Measurements from ENCODE around the gene KIRREL3. TPM values are rescaled to one million over a fixed set of nuclear protein-coding genes. Genes with fewer than 3 reads are reported as not detected.

KIRREL3 gene
- polyA plus RNA-seq, 2 of the 4 experiments (the other 2 are of a cell fraction), result 3.0 to 11.0 TPM

- no peaks in the 10 kb centered on the region for H3K9me3 ChIP-seq
- CTCF ChIA-PET, result no interaction called here
- WGBS (ENCODE audit: missing lambda C conversion rate), result 90% methylated on average over 3 of the region's 3 CpGs
- TF ChIP-seq, protein P1, sequence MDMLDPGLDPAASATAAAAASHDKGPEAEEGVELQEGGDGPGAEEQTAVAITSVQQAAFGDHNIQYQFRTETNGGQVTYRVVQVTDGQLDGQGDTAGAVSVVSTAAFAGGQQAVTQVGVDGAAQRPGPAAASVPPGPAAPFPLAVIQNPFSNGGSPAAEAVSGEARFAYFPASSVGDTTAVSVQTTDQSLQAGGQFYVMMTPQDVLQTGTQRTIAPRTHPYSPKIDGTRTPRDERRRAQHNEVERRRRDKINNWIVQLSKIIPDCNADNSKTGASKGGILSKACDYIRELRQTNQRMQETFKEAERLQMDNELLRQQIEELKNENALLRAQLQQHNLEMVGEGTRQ (IDR thresholded peaks at IDR 0.05), result no peak
- TF ChIP-seq SREBF2 (IDR thresholded peaks at IDR 0.05) (no peak), RCOR1 (IDR thresholded peaks at IDR 0.05; ENCODE audit: low read depth, low read length) (no peak), MYC (IDR thresholded peaks at IDR 0.05; ENCODE audit: borderline replicate concordance, low read length) (no peak), RARB (CRISPR knock-in tag; IDR thresholded peaks at IDR 0.05) (no peak), MAZ (IDR thresholded peaks at IDR 0.05; ENCODE audit: borderline replicate concordance, low read depth, low read length) (no peak), KDM1A (IDR thresholded peaks at IDR 0.05; ENCODE audit: low read depth) (no peak), TFCP2L1 (CRISPR knock-in tag; IDR thresholded peaks at IDR 0.05) (no peak), POLR2A (IDR thresholded peaks at IDR 0.05; ENCODE audit: low read length) (no peak), HOXB5 (CRISPR knock-in tag; IDR thresholded peaks at IDR 0.05) (no peak), E2F6 (IDR thresholded peaks at IDR 0.05; ENCODE audit: borderline replicate concordance, low read depth) (no peak), ZC3H11A (IDR thresholded peaks at IDR 0.05) (no peak), ESRRA (IDR thresholded peaks at IDR 0.05; ENCODE audit: borderline replicate concordance, low read length) (no peak)
- FAIRE-seq, result no peak
- H3K4me3 ChIP-seq, result no peak overlapping the region
- ATAC-seq, result no peak
- POLR2A ChIA-PET, result no interaction called here
- no peak overlapping the region for H3K27ac ChIP-seq
- DNase-seq (ENCODE audit: low read depth in 1 of 2, low spot score in 1 of 2), result no peak
- H3K4me2 ChIP-seq, result no peak overlapping the region
- no peaks in the 10 kb centered on the region for H3K4me1 ChIP-seq
Measured at GRCh38 chr11:126394036-126394435, 606.5 kb downstream of the KIRREL3 start.

- ATAC-seq (no peak), FAIRE-seq (no peak), DNase-seq (ENCODE audit: low read depth in 1 of 2, low spot score in 1 of 2) (no peak)
- no peak overlapping the region for H3K4me2 ChIP-seq
- ChIA-PET CTCF (no interaction called here), POLR2A (no interaction called here)
- WGBS (ENCODE audit: missing lambda C conversion rate), result 93% methylated on average over 4 of the region's 5 CpGs
- no peaks in the 10 kb centered on the region for H3K4me1 ChIP-seq
- H3K27ac ChIP-seq, result no peak overlapping the region
- H3K4me3 ChIP-seq, result no peak overlapping the region
- no peak for TF ChIP-seq HOXB13 (CRISPR knock-in tag; IDR thresholded peaks at IDR 0.05; ENCODE audit: low read depth)
- TF ChIP-seq EHMT2 (IDR thresholded peaks at IDR 0.05; ENCODE audit: low read depth), result no peak
- no peak for TF ChIP-seq NFE2L2 (conservative IDR thresholded peaks at IDR 0.05; ENCODE audit: low read length)
- TF ChIP-seq ZSCAN20 (CRISPR knock-in tag; IDR thresholded peaks at IDR 0.05), result no peak
- TF ChIP-seq GATA3 (IDR thresholded peaks at IDR 0.05; ENCODE audit: borderline replicate concordance), result no peak
- TF ChIP-seq, protein P2, sequence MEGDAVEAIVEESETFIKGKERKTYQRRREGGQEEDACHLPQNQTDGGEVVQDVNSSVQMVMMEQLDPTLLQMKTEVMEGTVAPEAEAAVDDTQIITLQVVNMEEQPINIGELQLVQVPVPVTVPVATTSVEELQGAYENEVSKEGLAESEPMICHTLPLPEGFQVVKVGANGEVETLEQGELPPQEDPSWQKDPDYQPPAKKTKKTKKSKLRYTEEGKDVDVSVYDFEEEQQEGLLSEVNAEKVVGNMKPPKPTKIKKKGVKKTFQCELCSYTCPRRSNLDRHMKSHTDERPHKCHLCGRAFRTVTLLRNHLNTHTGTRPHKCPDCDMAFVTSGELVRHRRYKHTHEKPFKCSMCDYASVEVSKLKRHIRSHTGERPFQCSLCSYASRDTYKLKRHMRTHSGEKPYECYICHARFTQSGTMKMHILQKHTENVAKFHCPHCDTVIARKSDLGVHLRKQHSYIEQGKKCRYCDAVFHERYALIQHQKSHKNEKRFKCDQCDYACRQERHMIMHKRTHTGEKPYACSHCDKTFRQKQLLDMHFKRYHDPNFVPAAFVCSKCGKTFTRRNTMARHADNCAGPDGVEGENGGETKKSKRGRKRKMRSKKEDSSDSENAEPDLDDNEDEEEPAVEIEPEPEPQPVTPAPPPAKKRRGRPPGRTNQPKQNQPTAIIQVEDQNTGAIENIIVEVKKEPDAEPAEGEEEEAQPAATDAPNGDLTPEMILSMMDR (IDR thresholded peaks at IDR 0.05), result no peak
- TF ChIP-seq, protein P3, sequence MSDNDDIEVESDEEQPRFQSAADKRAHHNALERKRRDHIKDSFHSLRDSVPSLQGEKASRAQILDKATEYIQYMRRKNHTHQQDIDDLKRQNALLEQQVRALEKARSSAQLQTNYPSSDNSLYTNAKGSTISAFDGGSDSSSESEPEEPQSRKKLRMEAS (IDR thresholded peaks at IDR 0.05), result no peak
- no peak for TF ChIP-seq JUN (IDR thresholded peaks at IDR 0.05)
- TF ChIP-seq FOSL2 (IDR thresholded peaks at IDR 0.05), result no peak
- TF ChIP-seq FOSL2 (CRISPR knock-in tag; IDR thresholded peaks at IDR 0.05), result no peak
- TF ChIP-seq CHD4 (IDR thresholded peaks at IDR 0.05; ENCODE audit: borderline replicate concordance), result no peak
- no peak for TF ChIP-seq MAFK (IDR thresholded peaks at IDR 0.05; ENCODE audit: partially characterized antibody)
- TF ChIP-seq, protein P4, sequence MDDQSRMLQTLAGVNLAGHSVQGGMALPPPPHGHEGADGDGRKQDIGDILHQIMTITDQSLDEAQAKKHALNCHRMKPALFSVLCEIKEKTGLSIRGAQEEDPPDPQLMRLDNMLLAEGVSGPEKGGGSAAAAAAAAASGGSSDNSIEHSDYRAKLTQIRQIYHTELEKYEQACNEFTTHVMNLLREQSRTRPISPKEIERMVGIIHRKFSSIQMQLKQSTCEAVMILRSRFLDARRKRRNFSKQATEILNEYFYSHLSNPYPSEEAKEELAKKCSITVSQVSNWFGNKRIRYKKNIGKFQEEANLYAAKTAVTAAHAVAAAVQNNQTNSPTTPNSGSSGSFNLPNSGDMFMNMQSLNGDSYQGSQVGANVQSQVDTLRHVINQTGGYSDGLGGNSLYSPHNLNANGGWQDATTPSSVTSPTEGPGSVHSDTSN (IDR thresholded peaks at IDR 0.05), result no peak
- TF ChIP-seq FOSB (CRISPR knock-in tag; IDR thresholded peaks at IDR 0.05), result no peak
- no peak for TF ChIP-seq BHLHE40 (IDR thresholded peaks at IDR 0.05; ENCODE audit: low read depth, low read length)
- TF ChIP-seq ZFP36 (IDR thresholded peaks at IDR 0.05; ENCODE audit: borderline replicate concordance, partially characterized antibody), result no peak
- no peak for TF ChIP-seq RCOR1 (IDR thresholded peaks at IDR 0.05; ENCODE audit: low read depth, low read length)
- H3K9me3 ChIP-seq, result no peaks in the 10 kb centered on the region
Measured at GRCh38 chr11:126393143-126393542, 607.4 kb downstream of the KIRREL3 start.

All from A549 (cell line).